ENCODE data around the gene KRT39.

- TF ChIP-seq CTCF (IDR thresholded peaks at IDR 0.05; ENCODE audit: low read depth, low read length, missing input control) (no peak), JUND (IDR thresholded peaks at IDR 0.05) (no peak)
Observed at GRCh38 chr17:40975516-40975915, 8.8 kb upstream of the KRT39 start.
